GM21737 (cell line): ENCODE data around the gene FGF19.
"Not testable (repeated sequence)": the region's sequence is repeated elsewhere in the genome, so short reads cannot be mapped to it uniquely, and the experiment has no call there.

Experiments
- ATAC-seq: cut with Tn5 transposase; IDR thresholded peaks from one replicate; pipeline ENCODE4 v1.9.1; 2021; ENCODE audit warnings: mild to moderate bottlenecking, moderate library complexity; ENCODE audit not compliant: unreplicated experiment

FGF19 gene

DNA sequence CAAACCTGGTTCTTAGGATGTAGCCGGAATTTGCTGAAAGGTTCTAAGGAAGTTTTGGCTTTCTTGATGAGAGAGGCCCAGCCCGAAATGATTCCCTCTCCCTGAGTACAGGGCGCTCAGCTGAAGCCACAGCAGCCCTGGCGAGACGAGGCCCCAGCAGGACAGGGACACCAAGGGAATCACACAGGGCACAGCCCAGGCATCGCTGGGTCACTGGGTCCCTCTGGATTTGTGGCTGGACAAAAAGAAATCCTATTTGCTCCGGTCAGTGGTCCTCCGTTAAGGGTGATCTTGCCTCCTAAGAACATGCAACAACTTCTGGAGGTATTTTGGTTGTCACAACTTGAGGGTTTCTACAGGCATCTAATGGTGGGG, 6.4 kb downstream of the FGF19 start:
- ATAC-seq, result no peak

DNA sequence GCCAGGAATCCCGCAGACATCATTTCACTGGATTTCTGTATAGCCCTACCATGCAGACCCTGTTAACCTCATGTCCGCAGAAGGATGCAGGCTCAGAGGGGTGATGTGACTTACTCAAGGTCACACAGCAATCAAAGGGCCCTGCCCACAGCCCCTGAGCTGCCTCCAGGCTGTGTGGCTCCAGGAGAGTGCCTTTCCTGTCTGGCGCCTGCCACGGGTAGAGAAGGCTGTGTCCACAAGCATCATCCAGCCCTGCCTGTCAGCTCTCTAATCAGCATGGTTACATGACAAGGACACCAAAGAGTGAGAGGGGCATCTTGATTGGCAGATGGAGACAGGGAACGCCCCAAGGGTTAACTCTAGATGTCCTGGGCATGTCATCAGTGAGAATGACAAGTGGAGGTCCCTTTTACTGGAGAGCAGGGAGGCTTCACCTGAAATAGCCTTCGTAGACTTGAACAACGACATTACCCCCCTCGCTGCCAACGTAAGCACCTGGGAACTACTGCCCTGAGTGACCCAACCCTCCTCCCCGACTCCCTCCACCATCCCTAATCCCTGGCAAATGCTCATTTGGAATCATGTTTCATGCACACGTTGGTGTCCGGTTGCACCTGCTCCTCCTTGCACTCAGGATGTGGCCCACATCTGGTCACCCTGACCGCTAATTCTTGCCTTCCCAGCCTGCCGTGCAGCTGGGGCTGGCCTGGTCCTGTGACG, 6.9 kb downstream of the FGF19 start:
- no peak for ATAC-seq

DNA sequence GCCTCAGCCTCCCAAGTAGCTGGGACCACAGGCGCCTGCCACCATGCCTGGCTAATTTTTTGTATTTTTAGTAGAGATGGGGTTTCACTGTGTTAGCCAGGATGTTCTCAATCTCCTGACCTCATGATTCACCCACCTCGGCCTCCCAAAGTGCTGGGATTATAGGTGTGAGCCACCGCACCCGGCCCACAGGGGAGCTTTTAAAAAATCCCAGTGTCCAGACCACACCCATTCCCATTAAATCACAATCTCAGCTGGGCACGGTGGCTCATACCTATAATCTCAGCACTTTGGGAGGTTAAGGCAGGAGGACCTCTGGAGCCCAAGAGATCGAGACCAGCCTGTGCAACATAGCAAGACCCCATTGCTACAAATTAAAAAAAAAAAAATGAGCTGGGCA, 7.8 kb downstream of the FGF19 start:
- not testable (repeated sequence) for ATAC-seq

DNA sequence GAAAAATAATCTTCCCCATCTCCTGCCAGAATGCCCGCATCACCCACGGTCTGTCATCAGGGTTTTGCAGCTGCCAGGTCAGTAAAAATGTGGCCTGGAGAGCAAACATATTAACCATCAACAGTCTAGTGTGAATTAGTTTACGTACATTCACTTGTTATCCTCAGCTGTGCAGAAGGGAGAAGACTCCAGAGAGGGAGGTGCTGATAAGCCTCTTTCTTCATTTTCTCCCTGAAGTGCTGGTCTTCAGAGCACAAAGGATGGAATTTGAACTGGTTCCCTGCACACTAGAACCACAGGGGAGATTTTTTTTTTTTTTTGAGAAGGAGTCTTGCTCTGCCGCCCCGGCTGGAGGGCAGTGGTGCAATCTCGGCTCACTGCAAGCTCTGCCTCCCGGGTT, 8.2 kb downstream of the FGF19 start:
- ATAC-seq, result no peak

DNA sequence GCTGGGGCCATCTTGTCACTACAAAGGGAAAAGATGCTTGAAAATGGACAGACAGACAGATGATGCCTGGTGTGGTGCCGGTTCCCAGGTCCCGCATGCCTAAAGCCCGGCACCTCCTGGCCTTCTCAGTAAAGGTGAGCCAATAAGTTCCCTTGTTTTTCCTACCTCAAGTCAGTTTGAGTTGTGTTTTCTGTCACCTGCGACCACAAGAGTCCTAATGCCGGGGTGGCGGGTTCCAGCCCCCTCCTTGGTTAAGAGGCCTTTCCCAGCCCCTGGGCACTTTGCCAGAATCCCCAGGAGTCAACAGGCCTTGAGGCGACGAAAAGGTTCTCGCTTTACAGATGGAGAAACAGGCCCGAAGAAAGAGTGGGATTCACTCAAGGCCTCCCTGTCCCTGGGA, 9.0 kb downstream of the FGF19 start:
- no peak for ATAC-seq

DNA sequence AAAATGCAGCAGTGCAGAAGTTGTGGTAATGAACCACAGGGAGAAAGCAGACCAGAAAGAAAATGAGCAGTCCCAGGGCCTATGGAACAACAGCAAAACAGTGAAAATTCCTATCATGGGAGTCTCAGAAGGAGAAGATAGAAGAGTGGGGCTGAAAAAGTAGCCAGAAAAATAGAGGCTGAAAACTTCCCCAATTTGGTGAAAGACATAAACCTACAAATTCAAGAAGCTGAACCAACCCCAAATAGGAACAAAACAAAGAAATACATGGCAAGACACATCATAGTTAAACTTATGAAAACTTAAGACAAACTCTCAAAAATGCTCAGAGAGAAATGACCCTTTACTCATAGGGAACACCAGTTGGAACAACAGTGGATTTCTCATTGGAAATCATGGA, 11.4 kb downstream of the FGF19 start:
- no peak for ATAC-seq

DNA sequence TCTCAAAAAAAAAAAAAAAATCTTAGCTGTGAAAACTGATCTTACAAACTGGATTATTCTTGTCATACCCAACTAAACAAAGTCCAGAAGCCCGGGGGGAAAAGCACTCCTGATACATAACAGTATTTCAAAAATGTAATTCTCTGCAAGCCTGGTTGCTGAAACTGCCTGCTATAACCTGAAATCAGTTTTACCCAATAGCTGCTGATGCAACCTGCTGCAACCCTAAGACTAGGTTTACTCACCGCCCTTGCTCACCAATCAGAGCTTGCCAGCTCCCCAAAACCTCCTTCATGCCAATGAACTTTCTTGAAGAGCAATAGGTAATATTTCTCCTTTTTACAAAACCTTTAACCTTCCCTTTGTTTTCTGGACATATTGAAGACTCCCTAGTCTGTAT, 12.4 kb downstream of the FGF19 start:
- ATAC-seq, result no peak

DNA sequence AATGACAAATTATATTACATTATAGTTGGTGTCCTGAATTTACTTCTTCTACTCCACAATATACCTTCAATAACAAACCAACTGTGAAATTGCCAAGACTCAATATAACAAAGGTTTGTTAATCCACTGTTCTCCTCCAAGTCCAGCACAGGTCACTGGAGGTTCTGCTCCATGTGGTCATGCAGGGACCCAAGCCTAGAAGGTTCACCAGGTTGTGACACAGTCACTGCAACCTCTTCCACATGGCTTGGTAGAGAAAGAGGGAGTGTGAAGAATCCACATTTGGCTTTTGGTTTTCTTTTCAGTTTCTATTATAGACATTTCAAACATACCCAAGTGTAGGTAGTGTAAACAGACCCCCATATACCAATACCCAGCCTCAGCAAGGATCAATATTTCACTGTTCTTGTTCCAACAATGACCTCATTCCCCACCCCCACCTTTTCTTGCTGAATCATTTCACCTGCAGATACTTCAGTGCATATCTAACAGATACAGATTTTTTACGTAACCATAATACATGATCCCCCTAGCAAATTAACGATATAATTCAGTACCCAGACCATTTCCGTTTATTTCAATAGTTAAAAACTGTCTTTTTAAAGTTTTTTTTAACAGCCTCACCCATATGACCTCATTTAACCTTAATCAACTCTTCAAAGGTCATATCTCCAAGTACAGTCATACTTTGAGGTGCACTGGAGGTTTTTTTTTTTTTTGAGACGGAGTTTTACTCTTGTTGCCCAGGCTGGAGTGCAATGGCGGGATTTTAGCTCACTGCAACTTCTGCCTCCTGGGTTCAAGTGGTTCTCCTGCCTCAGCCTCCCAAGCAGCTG, 14.1 kb downstream of the FGF19 start:
- ATAC-seq, result no peak

DNA sequence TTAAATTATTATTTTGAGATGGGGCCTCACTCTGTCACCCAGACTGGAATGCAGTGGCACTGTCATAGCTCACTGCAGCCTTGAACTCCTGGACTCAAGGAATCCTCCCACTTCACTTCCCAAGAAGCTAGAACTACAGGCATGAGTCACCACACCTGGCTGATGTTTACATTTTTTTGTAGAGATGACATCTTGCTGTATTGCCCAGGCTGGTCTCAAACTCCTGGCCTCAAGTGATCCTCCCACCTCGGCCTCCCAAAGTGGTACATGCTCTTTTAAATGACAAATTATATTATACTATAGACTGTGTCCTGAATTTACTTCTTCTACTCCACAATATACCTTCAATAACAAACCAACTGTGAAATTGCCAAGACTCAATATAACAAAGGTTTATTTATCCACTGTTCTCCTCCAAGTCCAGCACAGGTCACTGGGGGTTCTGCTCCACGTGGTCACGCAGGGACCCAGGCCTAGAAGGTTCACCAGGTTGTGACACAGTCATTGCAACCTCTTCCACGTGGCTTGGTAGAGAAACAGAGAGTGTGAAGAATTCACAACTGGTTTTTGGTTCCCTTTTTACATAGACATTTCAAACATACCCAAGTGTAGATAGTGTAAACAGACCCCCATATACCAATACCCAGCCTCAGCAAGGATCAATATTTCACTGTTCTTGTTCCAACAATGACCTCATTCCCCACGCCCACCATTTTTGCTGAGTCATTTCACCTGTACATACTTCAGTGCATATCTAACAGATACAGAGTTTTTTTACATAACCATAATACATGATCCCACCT, 15.7 kb downstream of the FGF19 start:
- not testable (repeated sequence) for ATAC-seq

DNA sequence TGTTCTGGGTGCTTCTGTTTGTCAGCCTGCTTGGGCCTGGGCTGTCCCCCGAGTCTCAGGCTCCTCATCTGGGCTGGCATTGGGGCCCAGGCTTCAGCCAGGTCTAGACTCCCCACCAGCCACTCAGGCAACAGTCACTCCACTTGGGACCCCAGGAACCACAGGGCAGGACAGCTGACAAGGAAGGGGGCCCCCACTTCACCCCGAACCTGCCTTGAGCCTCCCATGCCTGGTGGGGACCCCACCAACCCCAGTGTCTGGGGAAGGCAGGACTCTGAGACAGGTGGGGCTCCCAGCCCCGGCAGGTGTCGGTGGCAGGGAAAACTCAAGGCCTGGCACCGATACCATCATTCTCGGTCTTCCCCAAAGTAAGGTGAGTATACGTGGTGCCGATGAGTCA, 17.0 kb downstream of the FGF19 start:
- ATAC-seq, result no peak

DNA sequence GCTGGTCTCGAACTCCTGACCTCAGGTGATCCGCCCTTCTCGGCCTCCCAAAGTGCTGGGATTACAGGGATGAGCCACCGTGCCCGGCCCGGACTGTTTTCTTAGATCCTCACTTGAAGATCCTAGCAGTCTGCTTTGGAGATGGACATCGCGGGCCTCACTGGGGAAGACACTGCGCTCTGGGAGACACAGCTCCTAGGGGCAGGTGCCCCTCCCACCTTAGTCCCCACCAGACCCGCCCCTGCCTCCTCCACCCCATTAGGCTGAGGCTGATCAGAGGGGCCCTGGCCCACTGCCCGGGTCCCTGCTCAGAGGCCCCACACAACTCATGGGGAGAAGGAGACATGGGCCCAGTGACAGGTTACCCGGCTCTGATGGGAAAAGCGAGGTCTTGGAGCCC, 17.4 kb downstream of the FGF19 start:
- ATAC-seq, result no peak

DNA sequence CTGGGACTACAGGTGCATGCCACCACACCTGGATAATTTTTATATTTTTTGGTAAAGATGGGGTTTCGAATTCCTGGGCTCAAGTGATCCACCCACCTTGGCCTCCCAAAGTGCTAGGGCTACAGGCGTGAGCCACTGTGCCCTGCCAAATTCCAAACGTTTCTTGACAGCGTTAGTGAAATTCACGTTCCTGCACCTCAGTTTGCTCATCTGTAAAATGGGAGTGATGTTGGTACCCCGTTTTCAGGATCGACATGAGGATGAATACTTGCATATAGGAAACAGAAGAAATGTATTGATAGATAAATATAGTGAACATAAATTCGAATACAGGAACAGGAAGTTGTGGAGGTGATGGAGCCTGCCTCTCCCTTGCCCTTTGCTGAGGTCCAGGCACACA, 18.5 kb downstream of the FGF19 start:
- no peak for ATAC-seq

DNA sequence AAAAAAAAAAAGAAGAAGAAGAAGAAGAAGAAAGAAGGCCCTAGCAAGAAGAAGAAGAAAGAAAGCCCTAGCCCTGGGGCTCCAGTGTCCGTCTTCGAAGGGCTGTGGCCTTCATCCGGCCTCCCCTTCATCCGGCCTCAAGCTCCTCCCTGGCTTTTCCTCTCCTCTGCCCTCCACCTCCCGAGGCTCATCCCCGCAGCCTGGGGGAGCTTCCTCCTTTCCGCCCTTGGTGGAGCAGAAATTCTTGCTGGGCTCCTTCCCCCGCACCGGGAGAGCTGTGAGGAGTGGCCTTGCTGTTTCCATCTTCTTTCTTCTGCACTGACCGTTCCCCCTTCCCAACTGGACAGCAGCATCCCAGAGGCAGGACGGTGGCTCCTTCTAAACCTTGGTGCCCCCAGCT, 19.2 kb downstream of the FGF19 start:
- ATAC-seq, result no peak

DNA sequence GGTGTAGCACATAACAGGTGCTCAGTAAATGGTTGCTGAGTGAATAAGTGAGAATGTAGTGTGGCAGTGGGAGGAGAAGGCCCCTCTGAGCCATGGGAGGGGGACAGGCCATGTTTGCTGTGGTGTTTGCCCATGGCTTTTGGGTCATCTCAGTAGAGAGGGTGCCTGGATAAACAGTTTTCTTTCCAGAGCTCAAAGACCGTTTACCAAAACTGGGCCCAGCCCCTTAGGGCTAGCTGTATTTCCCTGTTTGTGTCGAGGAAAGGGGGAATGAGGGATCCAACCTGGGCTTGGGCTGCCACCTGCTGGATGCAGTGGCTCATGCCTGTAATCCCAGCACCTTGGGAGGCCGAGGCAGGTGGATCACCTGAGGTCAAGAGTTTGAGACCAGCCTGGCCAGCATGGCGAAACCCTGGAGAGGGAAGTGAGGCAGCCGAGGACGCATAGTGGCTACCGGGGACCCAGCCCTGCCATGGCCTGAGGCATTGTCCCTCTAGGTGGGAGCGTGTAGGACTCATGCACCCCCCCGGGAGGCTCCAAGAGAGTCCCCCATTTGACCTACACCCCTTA, 20.0 kb downstream of the FGF19 start:
- no peak for ATAC-seq

DNA sequence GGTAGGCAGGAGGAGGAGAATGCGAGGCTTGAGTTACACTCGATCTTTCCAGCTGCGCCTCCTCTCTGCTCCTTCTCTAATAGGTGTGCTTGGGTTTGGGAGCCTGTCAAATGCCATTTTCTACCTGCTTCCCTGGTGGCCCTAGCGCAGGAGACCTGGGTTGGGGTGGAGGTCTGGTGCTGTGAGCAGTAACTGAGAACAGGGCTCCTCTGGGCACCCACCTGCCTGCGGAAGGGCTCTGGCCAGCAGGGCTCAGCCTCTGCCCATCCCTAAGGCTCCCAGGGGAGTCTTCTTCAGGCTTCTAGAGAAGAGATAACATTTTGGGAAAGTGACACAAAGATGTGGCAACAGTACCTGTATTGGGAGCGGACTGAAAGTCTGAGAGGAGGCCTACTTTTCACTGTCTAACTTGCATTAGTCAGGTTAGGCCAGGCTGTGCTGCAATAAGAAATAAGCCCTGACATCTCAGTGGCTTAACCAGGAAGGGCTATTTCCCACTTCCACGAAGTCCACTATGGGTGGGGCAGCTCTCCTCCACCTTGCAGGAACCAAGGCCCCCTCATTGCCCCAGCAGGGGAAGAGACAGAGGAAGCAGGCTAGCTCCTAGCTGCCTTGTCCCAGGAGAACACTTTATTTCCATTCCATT, 21.0 kb downstream of the FGF19 start:
- ATAC-seq, result no peak

DNA sequence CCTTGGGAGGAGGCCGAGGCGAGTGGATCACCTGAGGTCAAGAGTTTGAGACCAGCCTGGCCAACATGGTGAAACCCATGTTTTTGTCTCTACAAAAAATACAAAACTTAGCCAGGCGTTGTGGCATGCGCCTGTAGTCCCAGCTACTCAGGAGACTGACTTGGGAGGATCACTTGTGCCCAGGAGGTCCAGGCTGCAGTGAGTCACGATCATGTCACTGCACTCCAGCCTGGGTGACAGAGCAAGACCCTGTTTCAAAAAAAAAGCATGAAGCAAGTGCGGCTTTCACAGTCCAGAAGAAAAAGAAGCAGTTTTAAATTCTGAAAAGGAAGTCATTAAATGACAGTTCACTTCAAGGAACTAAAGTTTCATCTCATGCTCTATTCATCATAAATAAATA, 21.6 kb downstream of the FGF19 start:
- ATAC-seq, result no peak

DNA sequence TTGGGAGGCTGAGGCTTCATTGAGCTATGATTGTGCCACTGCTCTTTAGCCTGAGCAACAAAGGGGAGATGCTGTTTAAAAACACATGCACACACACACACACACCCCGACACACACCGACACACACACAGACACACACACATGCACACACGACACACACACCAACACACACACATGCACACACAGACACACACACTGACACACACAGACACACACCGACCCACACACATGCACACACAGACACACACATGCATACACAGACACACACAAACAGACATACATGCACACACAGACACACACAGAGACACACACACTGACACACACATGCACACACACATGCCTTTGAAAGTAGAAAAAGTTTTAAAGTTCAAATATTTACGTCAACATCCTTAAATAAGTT, 23.1 kb downstream of the FGF19 start:
- no peak for ATAC-seq

DNA sequence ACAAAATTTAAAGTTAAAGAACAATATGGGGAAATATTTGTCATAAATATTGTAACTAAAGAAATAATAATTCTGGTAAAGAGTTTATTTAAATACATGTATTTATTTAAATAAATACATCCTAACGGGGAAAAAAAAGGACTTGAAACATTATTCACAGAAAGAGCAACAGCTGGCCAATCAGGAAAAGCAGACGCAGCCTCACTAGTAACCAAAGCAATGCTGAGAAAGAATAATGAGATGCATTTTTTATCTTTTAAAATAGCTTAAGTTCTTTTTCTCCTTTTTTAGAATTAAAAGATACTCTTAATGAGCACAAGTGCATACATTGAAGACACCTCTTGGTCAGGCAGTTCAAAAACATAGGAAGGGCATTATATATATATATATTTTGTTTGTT, 26.1 kb downstream of the FGF19 start:
- no peak for ATAC-seq

DNA sequence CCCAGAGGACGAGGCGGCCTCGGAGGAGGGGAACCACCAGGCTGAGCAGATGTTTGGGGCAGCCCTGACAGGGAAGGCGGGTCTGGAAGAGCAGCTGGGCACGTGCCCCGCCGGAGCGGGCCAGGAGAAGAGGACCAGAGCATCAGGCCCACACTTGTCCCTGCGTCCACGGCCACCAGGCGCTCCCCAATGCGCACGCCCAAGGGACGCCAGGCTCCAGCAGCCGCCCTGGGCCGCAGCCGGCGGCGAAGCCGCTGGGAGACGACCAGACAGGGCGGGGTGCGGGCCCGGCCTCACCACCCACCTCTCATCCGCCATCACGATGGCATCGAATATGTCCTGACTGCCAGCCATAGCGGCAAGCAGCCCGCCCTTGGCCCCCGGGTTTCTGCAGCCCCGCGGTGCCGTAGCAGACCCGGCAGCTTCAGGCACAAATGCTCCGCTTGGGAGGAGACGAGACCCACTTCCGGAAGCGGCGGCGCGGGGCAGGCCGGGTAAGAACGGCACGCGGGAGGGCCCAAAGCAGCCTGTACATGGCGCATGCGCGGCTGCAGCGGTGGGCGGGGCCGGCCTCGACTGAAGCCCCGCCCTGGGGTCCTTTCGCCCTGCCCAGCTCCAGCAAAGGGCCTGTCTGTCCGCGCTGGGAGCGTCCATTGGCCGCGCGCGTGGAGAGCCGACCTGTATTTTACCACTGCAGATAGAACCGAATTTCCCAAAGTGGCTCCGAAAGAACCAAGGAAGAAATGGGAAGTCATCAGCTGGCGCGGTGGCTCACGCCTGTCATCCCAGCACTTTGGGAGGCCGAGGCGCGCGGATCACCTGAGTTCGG, 28.7 kb downstream of the FGF19 start, which contains the start of gene LTO1:
Gene LTO1 (minus strand): TSS at position 468 of the 829 bp plus-strand sequence. CDS start 114 bp downstream, at position 354.
- peak; percentile 86 for ATAC-seq
